Keratinocyte (primary cell): ENCODE measurements around the gene CD226.

Experiments used
- CTCF ChIP-seq, 3 experiments: IDR thresholded peaks in 1 of 3; conservative IDR thresholded peaks in 1 of 3; optimal IDR thresholded peaks in 1 of 3; 2 replicates in 2 of 3; 3 replicates in 1 of 3; pipeline versions ENCODE3 to v1.5.1; 2011; ENCODE audit warnings: low read length in 3 of 3, mild to moderate bottlenecking in 3 of 3, moderate library complexity in 2 of 3, control low read depth in 1 of 3, inconsistent platforms in 1 of 3; ENCODE audit not compliant: insufficient read depth in 2 of 3; ENCODE audit errors: extremely low read depth in 1 of 3
- EZH2 ChIP-seq: IDR thresholded peaks from one replicate; pipeline ENCODE4 v1.6.1; 2012; ENCODE audit warnings: inconsistent platforms, mild to moderate bottlenecking, low read length, moderate library complexity

- TF ChIP-seq CTCF (optimal IDR thresholded peaks at IDR 0.05 in 1 of 3, IDR thresholded peaks at IDR 0.05 in 1 of 3, conservative IDR thresholded peaks at IDR 0.05 in 1 of 3; ENCODE audit: extremely low read depth in 1 of 3, insufficient read depth in 2 of 3, low read length in 3 of 3) (no peak), EZH2 (no peak)
Observed at GRCh38 chr18:69895066-69896047, 52.3 kb downstream of the CD226 start.
